Endothelial cell of hepatic sinusoid (primary cell): ENCODE measurements around the gene PIGS.

Source experiments
- in situ Hi-C: cut with HindIII; loops from 2 replicates; pipeline ENCODE4 v1.10.0; 2017; ENCODE audit warnings: low sequenced_read_pairs

The PIGS gene

GRCh38 chr17:28511858-28512461, 59.4 kb downstream of the PIGS start:
- in situ Hi-C loops = loop anchor here (5.0 kb wide), 3 partner anchors 35 to 80 kb away; no protein-coding TSS in a partner anchor

GRCh38 chr17:28509789-28510188, 61.5 kb downstream of the PIGS start:
- in situ Hi-C loops = loop anchor here (5.0 kb wide), 3 partner anchors 38 to 83 kb away; no protein-coding TSS in a partner anchor

- in situ Hi-C loops = no loop called here
Observed at GRCh38 chr17:28508211-28508724, 63.1 kb downstream of the PIGS start.

- in situ Hi-C loops = no loop called here
Observed at GRCh38 chr17:28507567-28508203, 63.6 kb downstream of the PIGS start.

- in situ Hi-C loops = no loop called here
Observed at GRCh38 chr17:28506763-28507487, 64.4 kb downstream of the PIGS start.

GRCh38 chr17:28505986-28506665, 65.2 kb downstream of the PIGS start, which contains the start of gene FOXN1:
Gene FOXN1, plus strand, starts transcription at chr17:28506348. Its CDS starts 17,622 bp downstream, at chr17:28523970.
- in situ Hi-C loops = no loop called here

GRCh38 chr17:28503420-28503819, 67.9 kb downstream of the PIGS start:
- in situ Hi-C loops = no loop called here
